Chondrocyte (in vitro differentiated cells): ENCODE measurements around the gene HSPA12A. TPM values are rescaled to one million over a fixed set of nuclear protein-coding genes. Genes with fewer than 3 reads are reported as not detected.
"Not testable (repeated sequence)": the region's sequence is repeated elsewhere in the genome, so short reads cannot be mapped to it uniquely, and the experiment has no call there.

ENCODE experiments used
- DNase-seq: peaks from one replicate; pipeline ENCODE4 v3.0.0; 2021; ENCODE audit warnings: mixed read lengths, low spot score
- H3K27ac Mint-ChIP-seq: one replicate; pipeline ENCODE4 v1.8.0; 2021; ENCODE audit warnings: mild to moderate bottlenecking, moderate library complexity, mixed read lengths; ENCODE audit not compliant: unreplicated experiment
- H3K27me3 Mint-ChIP-seq: 2 replicates; pipeline ENCODE4 v1.8.0; 2021; ENCODE audit warnings: low read depth, mixed read lengths
- H3K36me3 Mint-ChIP-seq: 2 replicates; pipeline ENCODE4 v1.8.0; 2021; ENCODE audit warnings: low read depth, mixed read lengths
- H3K4me1 Mint-ChIP-seq: 2 replicates; pipeline ENCODE4 v1.8.0; 2021; ENCODE audit warnings: low read depth, mild to moderate bottlenecking, mixed read lengths
- H3K4me3 Mint-ChIP-seq: one replicate; pipeline ENCODE4 v1.8.0; 2021; ENCODE audit warnings: mild to moderate bottlenecking, moderate library complexity, mixed read lengths; ENCODE audit not compliant: unreplicated experiment
- H3K9me3 Mint-ChIP-seq: 2 replicates; pipeline ENCODE4 v1.8.0; 2021; ENCODE audit warnings: low read depth, mixed read lengths
- total RNA-seq: library from RNA; stranded (reverse); gene quantifications from 3 replicates; pipeline ENCODE4 v1.2.1, GENCODE V29; 2021
- TF ChIP-seq, protein P1 (sequence below): fragments of 200-600 bp; sonication (generic); IDR thresholded peaks from 2 replicates; pipeline ENCODE4 v1.5.0; 2021; ENCODE audit warnings: antibody characterized with exemption, mild to moderate bottlenecking, moderate library complexity

Gene HSPA12A
- total RNA-seq, 1 donor from 2014 or later = 6.9 TPM

DNA sequence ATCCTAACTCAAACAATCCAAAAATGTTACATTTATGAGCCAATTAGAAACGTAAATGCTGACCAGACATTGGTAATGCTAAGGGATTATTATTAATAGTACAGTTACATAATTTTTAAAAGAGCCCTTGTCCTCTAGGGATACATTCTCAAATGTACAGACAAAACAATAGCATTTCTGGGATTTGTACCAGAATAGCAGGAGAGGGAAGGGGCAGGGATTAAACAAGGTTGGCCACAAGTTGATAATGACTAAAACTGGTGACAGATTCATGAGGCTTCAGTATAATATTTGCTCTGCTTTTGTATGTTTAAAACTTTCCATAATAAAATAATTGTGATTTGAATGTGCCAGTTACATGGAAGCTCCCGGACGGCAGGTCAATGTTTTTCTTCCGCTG is 27.0 kb downstream of the HSPA12A start:
- Mint-ChIP-seq H3K27me3 (no peaks in the 10 kb centered on the region), H3K27ac (no peak overlapping the region), H3K4me3 (no peak overlapping the region), H3K36me3 (no peaks in the 10 kb centered on the region), H3K9me3 (no peaks in the 10 kb centered on the region), H3K4me1 (peaks cover 11% of the 10 kb centered on the region)
- TF ChIP-seq, protein P1, sequence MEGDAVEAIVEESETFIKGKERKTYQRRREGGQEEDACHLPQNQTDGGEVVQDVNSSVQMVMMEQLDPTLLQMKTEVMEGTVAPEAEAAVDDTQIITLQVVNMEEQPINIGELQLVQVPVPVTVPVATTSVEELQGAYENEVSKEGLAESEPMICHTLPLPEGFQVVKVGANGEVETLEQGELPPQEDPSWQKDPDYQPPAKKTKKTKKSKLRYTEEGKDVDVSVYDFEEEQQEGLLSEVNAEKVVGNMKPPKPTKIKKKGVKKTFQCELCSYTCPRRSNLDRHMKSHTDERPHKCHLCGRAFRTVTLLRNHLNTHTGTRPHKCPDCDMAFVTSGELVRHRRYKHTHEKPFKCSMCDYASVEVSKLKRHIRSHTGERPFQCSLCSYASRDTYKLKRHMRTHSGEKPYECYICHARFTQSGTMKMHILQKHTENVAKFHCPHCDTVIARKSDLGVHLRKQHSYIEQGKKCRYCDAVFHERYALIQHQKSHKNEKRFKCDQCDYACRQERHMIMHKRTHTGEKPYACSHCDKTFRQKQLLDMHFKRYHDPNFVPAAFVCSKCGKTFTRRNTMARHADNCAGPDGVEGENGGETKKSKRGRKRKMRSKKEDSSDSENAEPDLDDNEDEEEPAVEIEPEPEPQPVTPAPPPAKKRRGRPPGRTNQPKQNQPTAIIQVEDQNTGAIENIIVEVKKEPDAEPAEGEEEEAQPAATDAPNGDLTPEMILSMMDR = no peak
- no peak for DNase-seq

DNA sequence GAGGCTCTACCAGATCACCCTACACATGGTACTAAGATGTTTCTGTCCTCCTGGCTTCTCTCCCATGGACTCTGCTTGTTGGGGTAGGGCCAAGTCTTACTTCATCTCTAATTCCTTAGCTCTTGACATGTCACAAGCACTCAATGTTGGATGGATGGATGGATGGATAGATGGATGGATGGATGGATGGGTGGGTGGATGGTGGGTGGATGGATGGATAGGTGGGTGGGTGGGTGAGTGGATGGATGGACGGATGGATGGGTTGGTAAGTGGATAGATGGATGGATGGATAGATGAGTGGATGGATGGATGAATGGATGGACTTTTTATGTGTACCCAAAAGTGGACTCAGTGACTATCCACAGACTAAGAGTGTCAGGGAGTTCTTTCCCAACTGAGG is 28.5 kb downstream of the HSPA12A start:
- no peaks in the 10 kb centered on the region for H3K27me3 Mint-ChIP-seq
- no peak for DNase-seq
- TF ChIP-seq, protein P1 = no peak
- no peak overlapping the region for H3K27ac Mint-ChIP-seq
- peaks cover 11% of the 10 kb centered on the region for H3K4me1 Mint-ChIP-seq
- H3K36me3 Mint-ChIP-seq = no peaks in the 10 kb centered on the region
- H3K9me3 Mint-ChIP-seq = no peaks in the 10 kb centered on the region
- H3K4me3 Mint-ChIP-seq = no peak overlapping the region

DNA sequence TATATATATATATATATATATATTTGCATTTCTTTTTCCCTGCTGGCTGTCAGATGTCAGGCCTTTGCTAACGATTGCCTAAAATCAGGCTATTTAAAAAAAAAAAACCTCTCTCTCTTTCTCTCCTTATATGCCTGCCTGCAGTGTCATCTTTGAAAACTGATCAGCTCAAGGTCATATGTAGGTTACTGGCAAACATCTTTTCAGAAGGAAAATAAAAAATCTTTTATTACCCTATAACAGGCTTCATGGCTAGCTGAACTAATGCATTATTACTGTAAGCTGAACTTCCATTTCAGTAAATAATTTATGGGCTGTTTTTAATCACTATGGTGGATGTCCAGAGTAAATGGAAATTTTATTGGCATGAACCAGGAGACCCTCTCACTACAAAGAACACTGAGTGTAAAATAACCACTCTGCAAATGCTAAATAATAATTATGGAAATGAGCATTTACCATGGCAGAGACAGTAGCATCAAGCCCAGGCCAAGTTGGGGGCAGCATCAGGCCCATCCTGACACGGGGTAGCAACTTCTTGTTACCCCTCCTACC is 29.3 kb downstream of the HSPA12A start:
- no peak for DNase-seq
- Mint-ChIP-seq H3K27ac (no peak overlapping the region), H3K4me1 (peaks cover 18% of the 10 kb centered on the region), H3K27me3 (no peaks in the 10 kb centered on the region), H3K4me3 (no peak overlapping the region), H3K36me3 (no peaks in the 10 kb centered on the region), H3K9me3 (no peaks in the 10 kb centered on the region)
- TF ChIP-seq, protein P1 = no peak

- no peaks in the 10 kb centered on the region for H3K36me3 Mint-ChIP-seq
- H3K9me3 Mint-ChIP-seq = no peaks in the 10 kb centered on the region
- no peaks in the 10 kb centered on the region for H3K27me3 Mint-ChIP-seq
- DNase-seq = no peak
- H3K4me3 Mint-ChIP-seq = no peak overlapping the region
- no peak overlapping the region for H3K27ac Mint-ChIP-seq
- TF ChIP-seq, protein P1 = no peak
- peaks cover 23% of the 10 kb centered on the region for H3K4me1 Mint-ChIP-seq
Observed at GRCh38 chr10:116712519-116712918, 29.8 kb downstream of the HSPA12A start.

- not testable (repeated sequence) for H3K27me3 Mint-ChIP-seq, H3K36me3 Mint-ChIP-seq
Observed at GRCh38 chr10:116711803-116712202, 30.6 kb downstream of the HSPA12A start.

GRCh38 chr10:116710076-116710475 is 32.3 kb downstream of the HSPA12A start:
- DNase-seq = no peak
- H3K27me3 Mint-ChIP-seq = no peaks in the 10 kb centered on the region
- H3K27ac Mint-ChIP-seq = no peak overlapping the region
- H3K4me1 Mint-ChIP-seq = peaks cover 17% of the 10 kb centered on the region
- H3K4me3 Mint-ChIP-seq = no peak overlapping the region
- no peaks in the 10 kb centered on the region for H3K36me3 Mint-ChIP-seq
- TF ChIP-seq, protein P1 = no peak
- no peaks in the 10 kb centered on the region for H3K9me3 Mint-ChIP-seq

More at GRCh38 chr10:116711803-116712202, 30.6 kb downstream of the HSPA12A start:
- H3K9me3 Mint-ChIP-seq, DNase-seq, H3K4me3 Mint-ChIP-seq, H3K27ac Mint-ChIP-seq: not testable (repeated sequence)
- peaks cover 23% of the 10 kb centered on the region for H3K4me1 Mint-ChIP-seq
